Heart right ventricle (tissue), 16 donors: Measurements from ENCODE around the gene KRT80. TPM values are rescaled to one million over a fixed set of nuclear protein-coding genes. Genes with fewer than 3 reads are reported as not detected.
A peak's percentile ranks its signal among the peaks of the same experiment; 100 is the strongest.

ENCODE experiments used
- ATAC-seq, 8 donors: fragments of 200-7000 bp; cut with Tn5 transposase; one replicate each; pipeline ENCODE4 v1.9.1; 2020; ENCODE audit warnings: mild to moderate bottlenecking in 8 of 8, moderate library complexity in 8 of 8, moderate number of reproducible peaks in 1 of 8
- DNase-seq, 2 donors: peaks; one replicate each; pipeline ENCODE4 v3.0.0-alpha.2; 2020
- H3K27ac ChIP-seq, 10 donors: fragments of 200-600 bp; sonication (generic) in 2 of 10; one replicate each; pipeline versions ENCODE4 v1.5.0 to v1.8.0; 2020 to 2022; ENCODE audit warnings: mild to moderate bottlenecking in 3 of 10
- H3K27me3 ChIP-seq, 7 donors: fragments of 200-600 bp; one replicate each; pipeline ENCODE4 v1.8.0; 2021 to 2022; ENCODE audit warnings: mild to moderate bottlenecking in 2 of 7
- H3K36me3 ChIP-seq, 9 donors: fragments of 200-600 bp; sonication (generic) in 1 of 9; one replicate each; pipeline versions ENCODE4 v1.5.0 to v1.8.0; 2020 to 2022; ENCODE audit warnings: mild to moderate bottlenecking in 2 of 9
- H3K4me1 ChIP-seq, 9 donors: fragments of 200-600 bp; sonication (generic) in 1 of 9; one replicate each; pipeline versions ENCODE4 v1.5.0 to v1.8.0; 2020 to 2022; ENCODE audit warnings: mild to moderate bottlenecking in 4 of 9
- H3K4me3 ChIP-seq, 10 donors: fragments of 200-600 bp; sonication (generic) in 2 of 10; one replicate each; pipeline versions ENCODE4 v1.5.0 to v1.8.0; 2020 to 2022; ENCODE audit warnings: mild to moderate bottlenecking in 7 of 10, moderate library complexity in 2 of 10
- H3K9me3 ChIP-seq, 11 donors: fragments of 200-600 bp in 10 of 11; sonication (generic) in 2 of 11; one replicate each; pipeline versions ENCODE4 v1.5.0 to v1.8.0; 2013 to 2022; ENCODE audit warnings: mild to moderate bottlenecking in 2 of 11, control low read depth in 1 of 11, moderate library complexity in 1 of 11
- WGBS, 2 donors: extraction: QIAGEN DNeasy Blood & Tissue Kit; methylation state at CpG; one replicate each; pipeline ENCODE4 v1.1.7; 2013; ENCODE audit warnings: inconsistent platforms in 1 of 2; 5-methylcytosine and 5-hydroxymethylcytosine counted together
- intact Hi-C, 10 donors: fragments of 100-400 bp; cut with DNase I; formaldehyde crosslinking; loops; one replicate each; pipeline versions ENCODE4 v1.11.1 to v1.14.2; 2022
- polyA plus RNA-seq, 2 donors: library from polyadenylated mRNA; stranded (reverse); fragments of 200-250 nt; gene quantifications; one replicate each; pipeline ENCODE4 v1.2.3, GENCODE V29; 2013
- total RNA-seq, 10 donors: library from RNA; stranded (reverse); fragmentation: NEBNext Ultra II Directional in 3 of 10; extraction: Animal tissue kit (Norgen Biotek cat#: 25700) in 3 of 10; gene quantifications; one replicate each; pipeline versions ENCODE4 v1.2.1 to v1.2.4, GENCODE V29; 2021 to 2023
- TF ChIP-seq, protein P1 (sequence below), 9 donors: fragments of 200-600 bp; sonication (generic) in 2 of 9; IDR thresholded peaks; one replicate each; pipeline versions ENCODE4 v1.5.0 to v1.8.0; 2021 to 2022; ENCODE audit warnings: antibody characterized with exemption in 9 of 9, mild to moderate bottlenecking in 5 of 9, moderate library complexity in 1 of 9
- donor health status: Arrhythmogenic right ventricular cardiomyopathy.
- donor health status: ischemic (EF 13 %, LVEDD 7.1; RV severe dilation, severe dysfunction).
- donor health status: healthy with polysubstance abuse.
- donor health status: DM: no; HTN: yes; CAD: no.
- donor health status: DM: no; HTN: no; CAD: no.
- donor health status: ischemic (EF 25% LVEDD 6.9; RV normal size, moderate dysfunction).
- donor health status: ischemic (EF 25% LVEDD 5.7; RV mildly dilated, moderate dysfunction).
- donor health status: healthy.
- donor health status: DM: yes; HTN: yes; CAD: no.
- donor health status: Ischemic cardiomyopathy.
- donor health status: ischemic (EF 35%, LVEDD 5.7; RV mildly dilated, moderate dysfunction).
- donor health status: nonischemic (EF 11% LVEDD 7.7; RV severe dilation, severe dysfunction).
- donor health status: DM: yes; HTN: yes; CAD: no.
- donor health status: PGD.
- donor health status: ischemic (EF 29% LVEDD 5.4; RV normal size, mild dysfunction).
- donor health status: nonischemic (EF 23%, LVEDD 6.1; RV moderate dilation, normal function).

KRT80 gene
- total and polyA plus RNA-seq, 12 donors = 0.07 to 0.79 (median 0.16) TPM; not detected in 1

DNA sequence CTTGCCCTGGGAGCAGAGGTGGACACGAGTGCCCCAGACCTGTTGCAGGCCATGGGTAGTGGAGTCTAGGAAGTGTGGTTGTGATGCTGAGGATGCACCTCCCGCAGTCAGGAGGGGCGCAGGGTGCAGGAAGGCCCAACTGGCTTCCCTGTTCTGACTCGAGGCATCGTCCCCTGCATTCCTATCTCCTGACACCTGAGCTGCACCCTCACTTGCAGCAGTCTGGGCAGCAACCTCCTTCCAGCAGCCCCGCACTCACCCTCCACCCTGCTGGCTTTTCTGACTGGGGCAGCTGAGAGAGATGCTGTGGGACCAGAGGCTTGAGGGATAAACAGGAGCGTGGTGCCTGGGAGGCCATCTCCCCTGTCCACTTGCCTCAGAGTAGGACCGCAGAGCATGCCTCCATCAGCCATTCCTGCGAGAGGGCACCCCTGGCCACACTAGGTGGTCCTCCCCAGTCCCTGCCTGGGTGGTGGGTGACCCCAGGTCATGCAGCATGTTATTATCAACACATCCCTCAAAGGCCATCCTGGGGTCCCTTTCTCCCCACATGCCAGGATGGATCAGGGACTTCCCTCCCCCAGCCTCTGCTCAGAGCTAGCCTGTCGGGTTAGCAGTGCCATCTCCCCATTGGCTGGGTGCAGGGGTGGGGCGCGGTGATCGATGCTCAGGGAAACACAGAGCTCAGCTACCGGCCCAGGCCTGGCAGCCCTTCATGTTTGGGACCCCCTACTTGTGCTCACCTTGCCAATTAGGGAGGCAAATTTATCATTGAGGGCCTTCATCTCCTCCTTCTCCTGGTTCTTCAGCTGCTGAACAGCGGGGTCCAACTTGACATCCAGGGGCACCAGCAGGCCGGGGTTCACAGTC lies 719 bp downstream of the KRT80 start:
- DNase-seq (no peak), ATAC-seq (no peak)
- Histone ChIP-seq H3K9me3 (no peaks in the 10 kb centered on the region), H3K36me3 (no peaks in the 10 kb centered on the region), H3K27me3 (no peaks in the 10 kb centered on the region), H3K4me3 (no peak overlapping the region), H3K4me1 (peaks cover 8 to 72% (median 36%) of the 10 kb centered on the region in 9 donors), H3K27ac (peak overlapping the region in 3 of 10 donors; percentile 54 to 71 (median 67))
- intact Hi-C loops = no loop called here
- TF ChIP-seq, protein P1, sequence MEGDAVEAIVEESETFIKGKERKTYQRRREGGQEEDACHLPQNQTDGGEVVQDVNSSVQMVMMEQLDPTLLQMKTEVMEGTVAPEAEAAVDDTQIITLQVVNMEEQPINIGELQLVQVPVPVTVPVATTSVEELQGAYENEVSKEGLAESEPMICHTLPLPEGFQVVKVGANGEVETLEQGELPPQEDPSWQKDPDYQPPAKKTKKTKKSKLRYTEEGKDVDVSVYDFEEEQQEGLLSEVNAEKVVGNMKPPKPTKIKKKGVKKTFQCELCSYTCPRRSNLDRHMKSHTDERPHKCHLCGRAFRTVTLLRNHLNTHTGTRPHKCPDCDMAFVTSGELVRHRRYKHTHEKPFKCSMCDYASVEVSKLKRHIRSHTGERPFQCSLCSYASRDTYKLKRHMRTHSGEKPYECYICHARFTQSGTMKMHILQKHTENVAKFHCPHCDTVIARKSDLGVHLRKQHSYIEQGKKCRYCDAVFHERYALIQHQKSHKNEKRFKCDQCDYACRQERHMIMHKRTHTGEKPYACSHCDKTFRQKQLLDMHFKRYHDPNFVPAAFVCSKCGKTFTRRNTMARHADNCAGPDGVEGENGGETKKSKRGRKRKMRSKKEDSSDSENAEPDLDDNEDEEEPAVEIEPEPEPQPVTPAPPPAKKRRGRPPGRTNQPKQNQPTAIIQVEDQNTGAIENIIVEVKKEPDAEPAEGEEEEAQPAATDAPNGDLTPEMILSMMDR (IDR thresholded peaks at IDR 0.05) = no peak
- 86 to 87% methylated on average over 16 of the region's 16 CpGs for WGBS, 2 donors

DNA sequence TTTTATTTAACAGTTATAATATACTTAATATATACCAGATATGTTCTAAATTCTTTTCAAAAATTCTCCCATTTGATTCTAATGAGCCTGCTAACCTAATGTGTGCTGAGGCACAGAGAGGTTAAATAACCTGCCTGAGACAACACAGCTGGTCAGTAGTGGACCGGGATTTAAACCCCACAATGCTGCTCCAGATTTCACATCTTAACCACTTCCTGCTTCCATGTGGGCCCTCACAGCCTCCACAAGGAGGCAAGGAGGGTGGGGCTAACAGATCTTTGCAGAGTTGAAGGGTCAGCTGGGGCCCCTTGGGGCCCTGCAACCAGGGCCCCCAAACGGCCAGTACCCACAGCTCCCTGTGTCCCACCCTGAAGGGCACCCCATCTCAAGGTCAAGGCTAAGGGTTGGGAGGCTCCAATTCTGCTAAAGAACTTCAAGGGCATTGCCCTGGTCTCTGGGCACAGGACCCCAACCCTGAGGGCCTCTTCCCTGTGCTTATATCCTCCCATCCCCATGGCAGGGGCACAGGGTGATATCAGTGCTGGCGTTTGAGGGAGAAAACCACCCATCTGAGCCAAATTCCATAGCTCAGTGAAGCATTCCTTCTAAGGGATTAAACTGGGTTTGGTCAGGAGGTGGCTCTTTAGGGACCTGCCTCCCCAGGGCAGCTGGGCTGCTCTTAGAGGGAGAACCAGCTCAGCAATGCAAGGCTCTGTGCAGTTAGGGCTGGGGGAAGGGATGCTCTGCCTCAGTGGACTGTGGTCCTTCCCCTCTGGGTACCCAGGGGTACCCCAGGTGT lies 2.2 kb downstream of the KRT80 start:
- Histone ChIP-seq H3K9me3 (no peaks in the 10 kb centered on the region), H3K27ac (no peak overlapping the region), H3K4me3 (no peak overlapping the region), H3K36me3 (no peaks in the 10 kb centered on the region), H3K27me3 (no peaks in the 10 kb centered on the region), H3K4me1 (peaks cover 8 to 79% (median 42%) of the 10 kb centered on the region in 9 donors)
- intact Hi-C loops = no loop called here
- no peak for DNase-seq
- no peak for ATAC-seq
- TF ChIP-seq, protein P1 (IDR thresholded peaks at IDR 0.05) = no peak
- WGBS, 2 donors = 61% methylated on average over 3 of the region's 3 CpGs

DNA sequence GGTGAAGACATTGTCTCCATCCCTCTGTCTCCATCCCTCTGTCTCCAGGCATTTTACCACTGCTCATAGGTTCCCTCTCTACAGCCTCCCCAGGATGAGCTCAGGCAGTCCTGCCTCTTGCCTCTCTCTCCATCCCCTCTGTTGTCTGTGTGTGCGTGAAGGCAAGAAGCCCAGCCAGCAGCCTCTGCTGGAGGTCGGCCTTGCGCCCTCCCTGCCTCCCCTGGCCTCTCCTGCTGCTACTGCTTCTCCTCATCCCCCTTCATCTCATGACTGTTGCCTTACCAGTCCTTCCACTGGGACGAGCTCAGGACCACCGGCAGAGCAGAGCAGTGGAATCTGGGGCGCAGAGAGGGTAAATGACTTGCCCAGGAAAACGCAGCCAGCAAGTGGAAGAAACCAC lies 3.2 kb downstream of the KRT80 start:
- DNase-seq = no peak
- WGBS, 2 donors = 90 to 93% methylated on average over 7 of the region's 7 CpGs

DNA sequence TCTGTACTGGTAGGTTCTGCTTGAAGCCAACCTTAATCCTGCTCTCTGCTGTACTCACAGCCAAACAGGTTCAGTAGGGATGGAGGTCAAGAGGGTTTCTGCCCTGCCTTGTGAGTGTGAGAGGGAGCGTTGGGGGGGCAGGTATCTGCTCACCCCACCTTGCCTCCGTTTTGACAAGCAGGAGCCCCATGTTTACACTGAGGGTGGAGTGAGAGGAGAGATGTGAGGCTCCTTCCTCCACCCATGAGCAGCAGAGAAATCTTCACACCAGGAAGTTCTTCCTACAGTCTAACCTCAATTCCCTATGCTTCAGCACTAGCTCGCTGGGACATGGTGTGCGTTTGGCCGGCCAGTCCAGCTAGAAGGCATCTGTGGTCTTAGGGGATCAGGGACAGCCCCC lies 4.2 kb downstream of the KRT80 start:
- no peaks in the 10 kb centered on the region for H3K9me3 ChIP-seq
- ATAC-seq (no peak), DNase-seq (no peak)
- H3K36me3 ChIP-seq = no peaks in the 10 kb centered on the region
- no peaks in the 10 kb centered on the region for H3K27me3 ChIP-seq
- no peak overlapping the region for H3K4me3 ChIP-seq
- peaks cover 4 to 74% (median 41%) of the 10 kb centered on the region in 9 donors for H3K4me1 ChIP-seq
- TF ChIP-seq, protein P1 (IDR thresholded peaks at IDR 0.05) = no peak
- WGBS, 2 donors = 96 to 97% methylated on average over 5 of the region's 5 CpGs
- intact Hi-C loops = no loop called here
- H3K27ac ChIP-seq = no peak overlapping the region

More for the DNA sequence above, 3.2 kb downstream of the KRT80 start:
- Histone ChIP-seq H3K4me3 (no peak overlapping the region), H3K36me3 (no peaks in the 10 kb centered on the region), H3K27ac (no peak overlapping the region), H3K4me1 (peaks cover 4 to 78% (median 42%) of the 10 kb centered on the region in 9 donors), H3K27me3 (no peaks in the 10 kb centered on the region), H3K9me3 (no peaks in the 10 kb centered on the region)
- intact Hi-C loops = no loop called here
- TF ChIP-seq, protein P1 (IDR thresholded peaks at IDR 0.05) = no peak
- no peak for ATAC-seq
